Esophagus muscularis mucosa (tissue), 4 donors: ENCODE results near the gene TBPL2. TPM values are rescaled to one million over a fixed set of nuclear protein-coding genes. Genes with fewer than 3 reads are reported as not detected.
"Not testable (repeated sequence)": the region's sequence is repeated elsewhere in the genome, so short reads cannot be mapped to it uniquely, and the experiment has no call there.

Experiments
- DNase-seq: peaks from one replicate; pipeline ENCODE4 v3.0.0-alpha.2; 2017; ENCODE audit errors: extremely low spot score
- H3K27ac ChIP-seq, 4 donors: fragments of 200-600 bp; sonication (generic); replicated peaks in 1 of 4; 1 replicate in 3 of 4; 2 replicates in 1 of 4; pipeline ENCODE4 v1.5.1; 2016 to 2019; ENCODE audit warnings: mild to moderate bottlenecking in 1 of 4
- H3K27me3 ChIP-seq, 4 donors: fragments of 200-600 bp; sonication (generic); one replicate each; pipeline versions ENCODE4 v1.5.1 to v1.6.0; 2016 to 2019
- H3K36me3 ChIP-seq, 4 donors: fragments of 200-600 bp; sonication (generic); one replicate each; pipeline ENCODE4 v1.5.1; 2016 to 2019
- H3K4me1 ChIP-seq, 4 donors: fragments of 200-600 bp; sonication (generic); one replicate each; pipeline ENCODE4 v1.5.1; 2016 to 2019
- H3K4me3 ChIP-seq, 4 donors: fragments of 200-600 bp; sonication (generic); 1 replicate in 2 of 4; 2 replicates in 2 of 4; pipeline ENCODE4 v1.5.1; 2016 to 2019; ENCODE audit warnings: mild to moderate bottlenecking in 4 of 4, moderate library complexity in 1 of 4
- H3K9me3 ChIP-seq, 4 donors: fragments of 200-600 bp; sonication (generic); 1 replicate in 3 of 4; 2 replicates in 1 of 4; pipeline ENCODE4 v1.5.1; 2016 to 2019
- CTCF ChIP-seq, 3 experiments: fragments of 200-600 bp in 2 of 3; fragments of 450-650 bp in 1 of 3; sonication (generic) in 2 of 3; IDR thresholded peaks; one replicate each; pipeline ENCODE4 v1.5.1; 2017 to 2019; ENCODE audit warnings: antibody characterized with exemption in 3 of 3, mild to moderate bottlenecking in 2 of 3, moderate library complexity in 1 of 3
- EP300 ChIP-seq: sonication (generic); formaldehyde crosslinking; IDR thresholded peaks from one replicate; pipeline ENCODE4 v1.6.1; 2017; ENCODE audit warnings: antibody characterized with exemption
- POLR2A ChIP-seq: fragments of 450-650 bp; IDR thresholded peaks from one replicate; pipeline ENCODE4 v1.6.1; 2017; ENCODE audit warnings: antibody characterized with exemption, moderate library complexity, mild to moderate bottlenecking, low read depth
- POLR2AphosphoS5 ChIP-seq, 2 donors: sonication (generic); formaldehyde crosslinking; IDR thresholded peaks; one replicate each; pipeline ENCODE4 v1.6.1; 2017; ENCODE audit warnings: antibody characterized with exemption in 2 of 2
- WGBS: methylation state at CpG from one replicate; pipeline ENCODE4 v1.1.5; 2018; 5-methylcytosine and 5-hydroxymethylcytosine counted together
- intact Hi-C: fragments of 100-400 bp; cut with DNase I; formaldehyde crosslinking; loops from one replicate; pipeline ENCODE4 v1.15.1; 2023
- total RNA-seq, 4 donors: library from RNA; depleted of rRNA; stranded (reverse); fragments of >200 nt; gene quantifications; one replicate each; pipeline versions ENCODE4 v1.1.0 to v1.2.1, GENCODE V29; 2016

TBPL2 gene
- total RNA-seq, 4 donors from 2014 or later: not detected

DNA sequence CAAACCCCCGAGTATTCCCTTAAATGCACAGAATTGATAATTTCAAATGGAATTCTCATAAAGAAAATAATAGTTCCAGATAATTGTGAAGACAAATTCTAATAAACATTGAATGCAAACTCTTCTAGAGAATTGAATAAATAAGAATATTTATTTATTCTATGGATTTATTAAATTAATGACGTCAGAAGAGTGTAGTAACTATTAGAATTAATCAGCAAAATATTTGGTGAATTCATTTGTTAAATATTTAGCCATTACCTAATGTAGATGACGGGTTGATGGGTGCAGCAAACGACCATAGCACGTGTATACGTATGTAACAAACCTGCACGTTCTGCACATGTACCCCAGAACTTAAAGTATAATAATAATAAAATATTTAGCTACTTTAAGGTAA, 33.4 kb upstream of the TBPL2 start:
- Histone ChIP-seq H3K9me3 (no peaks in the 10 kb centered on the region), H3K4me1 (no peaks in the 10 kb centered on the region), H3K27ac (no peak overlapping the region), H3K4me3 (no peak overlapping the region), H3K27me3 (no peaks in the 10 kb centered on the region), H3K36me3 (no peaks in the 10 kb centered on the region)
- TF ChIP-seq EP300 (no peak), POLR2A (no peak), CTCF (IDR thresholded peaks at IDR 0.05) (no peak), POLR2AphosphoS5 (IDR thresholded peaks at IDR 0.05) (no peak)
- WGBS: 76% methylated on average over 7 of the region's 7 CpGs
- no peak for DNase-seq
- intact Hi-C loops: no loop called here

- Histone ChIP-seq H3K4me3 (no peak overlapping the region), H3K27ac (no peak overlapping the region), H3K4me1 (no peaks in the 10 kb centered on the region), H3K36me3 (no peaks in the 10 kb centered on the region), H3K27me3 (no peaks in the 10 kb centered on the region), H3K9me3 (no peaks in the 10 kb centered on the region)
- no peak for DNase-seq
- WGBS: 100% methylated on average over 1 of the region's 1 CpG
- intact Hi-C loops: no loop called here
- no peak for TF ChIP-seq CTCF (IDR thresholded peaks at IDR 0.05)
- no peak for TF ChIP-seq POLR2A
- no peak for TF ChIP-seq POLR2AphosphoS5 (IDR thresholded peaks at IDR 0.05)
- no peak for TF ChIP-seq EP300
Measured at GRCh38 chr14:55470025-55470424, 29.6 kb upstream of the TBPL2 start.

- Histone ChIP-seq H3K27ac (no peak overlapping the region), H3K36me3 (no peaks in the 10 kb centered on the region), H3K27me3 (peaks cover 0 to 6% (median 0%) of the 10 kb centered on the region in 4 donors), H3K4me1 (no peaks in the 10 kb centered on the region), H3K4me3 (no peak overlapping the region), H3K9me3 (no peaks in the 10 kb centered on the region)
- no peak for DNase-seq
- TF ChIP-seq CTCF (IDR thresholded peaks at IDR 0.05) (no peak), POLR2A (no peak), POLR2AphosphoS5 (IDR thresholded peaks at IDR 0.05) (no peak), EP300 (no peak)
- intact Hi-C loops: no loop called here
- WGBS: 95% methylated on average over 5 of the region's 7 CpGs
Measured at GRCh38 chr14:55467307-55467706, 26.9 kb upstream of the TBPL2 start.

DNA sequence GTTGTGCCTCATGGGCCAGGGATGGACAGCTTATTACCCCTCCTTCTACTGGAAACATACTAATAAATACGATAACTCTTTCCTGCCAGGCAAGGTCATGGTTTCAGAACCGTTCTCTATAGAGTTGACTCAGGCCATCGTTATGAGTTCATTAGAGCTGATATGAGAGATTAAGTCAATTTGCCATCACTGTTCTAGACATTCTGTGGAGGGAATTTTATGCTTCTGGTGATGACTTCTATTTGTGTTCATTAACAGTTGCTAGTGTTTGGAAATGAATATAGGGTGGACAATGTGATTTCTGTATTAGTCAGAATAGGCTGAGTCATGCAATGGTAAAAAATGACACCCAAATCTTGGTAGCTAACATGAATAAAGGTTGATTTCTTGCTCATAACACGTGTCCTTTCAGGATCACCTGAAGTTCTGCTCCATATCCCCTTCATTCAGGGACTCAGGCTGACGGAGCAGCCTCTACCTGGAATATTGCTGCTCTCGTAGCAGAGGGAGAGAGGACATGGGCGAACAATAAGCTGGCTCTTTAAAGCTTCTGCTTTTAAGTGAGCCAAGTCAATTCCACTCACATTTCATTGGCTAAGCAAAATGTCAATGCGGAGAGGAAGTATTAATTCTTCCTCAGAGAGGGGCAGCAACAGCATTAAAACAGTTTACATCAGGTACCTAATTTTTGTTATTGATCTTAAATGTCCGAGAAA, 18.5 kb upstream of the TBPL2 start:
- Histone ChIP-seq H3K36me3 (no peaks in the 10 kb centered on the region), H3K27me3 (peaks cover 0 to 6% (median 0%) of the 10 kb centered on the region in 4 donors), H3K4me3 (no peak overlapping the region), H3K27ac (no peak overlapping the region), H3K4me1 (peaks cover 9 to 10% (median 10%) of the 10 kb centered on the region in 4 donors), H3K9me3 (no peaks in the 10 kb centered on the region)
- TF ChIP-seq POLR2AphosphoS5 (IDR thresholded peaks at IDR 0.05) (no peak), CTCF (IDR thresholded peaks at IDR 0.05) (no peak)
- intact Hi-C loops: no loop called here
- DNase-seq: no peak
- 71% methylated on average over 9 of the region's 9 CpGs for WGBS

DNA sequence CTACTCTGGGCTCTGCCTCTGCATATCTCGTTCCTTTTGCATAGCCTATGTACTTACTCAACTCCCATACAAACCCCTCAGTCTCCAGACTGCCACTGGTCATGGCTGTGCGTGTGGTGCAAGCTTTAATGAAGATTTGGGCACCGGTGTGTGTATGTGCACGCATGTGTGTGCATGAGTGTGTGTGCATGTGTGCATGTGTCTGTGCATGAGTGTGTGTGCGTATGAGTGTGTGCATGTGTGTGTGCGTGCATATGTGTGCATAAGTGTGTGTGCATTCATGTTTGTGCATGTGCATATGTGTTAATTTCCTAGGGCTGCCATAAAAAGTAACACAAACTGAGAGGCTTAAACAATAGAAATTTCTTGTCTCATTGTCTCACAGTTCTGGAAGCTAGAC, 17.1 kb upstream of the TBPL2 start:
- no peak overlapping the region for H3K27ac ChIP-seq
- H3K4me1 ChIP-seq: peaks cover 10 to 16% (median 14%) of the 10 kb centered on the region in 4 donors
- H3K4me3 ChIP-seq: no peak overlapping the region
- 92% methylated on average over 6 of the region's 6 CpGs for WGBS
- no peaks in the 10 kb centered on the region for H3K9me3 ChIP-seq
- intact Hi-C loops: no loop called here
- H3K27me3 ChIP-seq: no peaks in the 10 kb centered on the region
- no peaks in the 10 kb centered on the region for H3K36me3 ChIP-seq
- DNase-seq: no peak
- TF ChIP-seq POLR2AphosphoS5 (IDR thresholded peaks at IDR 0.05) (no peak), POLR2A (no peak), EP300 (no peak), CTCF (IDR thresholded peaks at IDR 0.05) (no peak)

- DNase-seq, H3K9me3 ChIP-seq, H3K36me3 ChIP-seq, intact Hi-C loops, H3K27ac ChIP-seq, H3K27me3 ChIP-seq, H3K4me3 ChIP-seq: not testable (repeated sequence)
- H3K4me1 ChIP-seq: peaks cover 11 to 16% (median 15%) of the 10 kb centered on the region in 4 donors
- WGBS: 92% methylated on average over 12 of the region's 34 CpGs
Measured at GRCh38 chr14:55456411-55456810, 16.0 kb upstream of the TBPL2 start.
